SK-N-SH (cell line): ENCODE results near the gene GRXCR2.

Experiments used
- CTCF ChIP-seq: fragments of 200-600 bp; sonication (generic); IDR thresholded peaks from 2 replicates; pipeline ENCODE4 v1.6.1; 2017; ENCODE audit warnings: antibody characterized with exemption, mild to moderate bottlenecking, moderate library complexity
- FOXJ3 ChIP-seq: sonication (generic); formaldehyde crosslinking; IDR thresholded peaks from 2 replicates; pipeline ENCODE4 v1.5.1; 2020; ENCODE audit warnings: mild to moderate bottlenecking, missing genetic modification reagents
- NRF1 ChIP-seq: IDR thresholded peaks from 2 replicates; pipeline ENCODE4 v1.6.1; 2012; ENCODE audit warnings: low read depth, mild to moderate bottlenecking, low read length
- POLR2AphosphoS5 ChIP-seq: IDR thresholded peaks from 2 replicates; pipeline ENCODE4 v1.6.1; 2012; ENCODE audit warnings: low read depth, low read length
- RAD21 ChIP-seq: IDR thresholded peaks from 2 replicates; pipeline ENCODE4 v1.6.1; 2012; ENCODE audit warnings: mild to moderate bottlenecking, low read length
- SIN3A ChIP-seq: IDR thresholded peaks from 2 replicates; pipeline ENCODE4 v1.6.1; 2012; ENCODE audit warnings: low read depth, mild to moderate bottlenecking, low read length, moderate library complexity, borderline replicate concordance
- YY1 ChIP-seq: IDR thresholded peaks from 2 replicates; pipeline ENCODE4 v1.4.0; 2012; ENCODE audit warnings: low read depth, mild to moderate bottlenecking
- ZBTB33 ChIP-seq: IDR thresholded peaks from 2 replicates; pipeline ENCODE4 v1.4.0; 2012; ENCODE audit warnings: low read depth, borderline replicate concordance

GRCh38 chr5:145911164-145911563 is 38.4 kb upstream of the GRXCR2 start:
- TF ChIP-seq CTCF: no peak
- no peak for TF ChIP-seq POLR2AphosphoS5
- no peak for TF ChIP-seq RAD21
- TF ChIP-seq NRF1: no peak
- no peak for TF ChIP-seq YY1
- no peak for TF ChIP-seq FOXJ3
- TF ChIP-seq ZBTB33: no peak
- no peak for TF ChIP-seq SIN3A
